AG04449 (cell line): Measurements from ENCODE around the gene R3HDM2.

Experiments used
- CTCF ChIA-PET: fragments of 350-600 bp; formaldehyde crosslinking; extraction: SDS; loops from one replicate; lab custom pipeline; 2021; ENCODE audit warnings: antibody characterized with exemption; lab: Yijun Ruan, JAX
- POLR2A ChIA-PET: fragments of 400-600, 350-600 bp; formaldehyde crosslinking; extraction: SDS; loops from one replicate; lab custom pipeline; 2020; ENCODE audit warnings: antibody characterized with exemption, inconsistent platforms; lab: Yijun Ruan, JAX
- DNase-seq: peaks from one replicate; pipeline ENCODE4 v3.0.0-alpha.2; 2010; ENCODE audit warnings: low read depth, low spot score
- H3K4me3 ChIP-seq: 2 replicates; pipeline ENCODE4 v1.5.1; 2011; ENCODE audit warnings: low read depth, mild to moderate bottlenecking, control low read depth, low read length
- TF ChIP-seq, protein P1 (sequence below): IDR thresholded peaks from one replicate; pipeline ENCODE4 v1.5.1; 2011; ENCODE audit warnings: mild to moderate bottlenecking, moderate library complexity, low read length, control low read depth, inconsistent platforms; ENCODE audit not compliant: insufficient read depth; ENCODE audit errors: missing control alignments

R3HDM2 gene

GRCh38 chr12:57272337-57273151 is 158.3 kb downstream of the R3HDM2 start:
- TF ChIP-seq, protein P1, sequence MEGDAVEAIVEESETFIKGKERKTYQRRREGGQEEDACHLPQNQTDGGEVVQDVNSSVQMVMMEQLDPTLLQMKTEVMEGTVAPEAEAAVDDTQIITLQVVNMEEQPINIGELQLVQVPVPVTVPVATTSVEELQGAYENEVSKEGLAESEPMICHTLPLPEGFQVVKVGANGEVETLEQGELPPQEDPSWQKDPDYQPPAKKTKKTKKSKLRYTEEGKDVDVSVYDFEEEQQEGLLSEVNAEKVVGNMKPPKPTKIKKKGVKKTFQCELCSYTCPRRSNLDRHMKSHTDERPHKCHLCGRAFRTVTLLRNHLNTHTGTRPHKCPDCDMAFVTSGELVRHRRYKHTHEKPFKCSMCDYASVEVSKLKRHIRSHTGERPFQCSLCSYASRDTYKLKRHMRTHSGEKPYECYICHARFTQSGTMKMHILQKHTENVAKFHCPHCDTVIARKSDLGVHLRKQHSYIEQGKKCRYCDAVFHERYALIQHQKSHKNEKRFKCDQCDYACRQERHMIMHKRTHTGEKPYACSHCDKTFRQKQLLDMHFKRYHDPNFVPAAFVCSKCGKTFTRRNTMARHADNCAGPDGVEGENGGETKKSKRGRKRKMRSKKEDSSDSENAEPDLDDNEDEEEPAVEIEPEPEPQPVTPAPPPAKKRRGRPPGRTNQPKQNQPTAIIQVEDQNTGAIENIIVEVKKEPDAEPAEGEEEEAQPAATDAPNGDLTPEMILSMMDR: no peak
- CTCF ChIA-PET: interaction anchor here (0.7 to 38.5 kb wide), 7 partner anchors 10 to 185 kb away, joined by 3 to 880 read pairs (median 5); partner anchors contain the start of genes GLI1 and INHBE
- no peak overlapping the region for H3K4me3 ChIP-seq
- POLR2A ChIA-PET: interaction anchor here (0.5 to 1.2 kb wide), 2 partner anchors 11 to 180 kb away, joined by 3 to 4 read pairs; no protein-coding TSS in a partner anchor
- DNase-seq: no peak

DNA sequence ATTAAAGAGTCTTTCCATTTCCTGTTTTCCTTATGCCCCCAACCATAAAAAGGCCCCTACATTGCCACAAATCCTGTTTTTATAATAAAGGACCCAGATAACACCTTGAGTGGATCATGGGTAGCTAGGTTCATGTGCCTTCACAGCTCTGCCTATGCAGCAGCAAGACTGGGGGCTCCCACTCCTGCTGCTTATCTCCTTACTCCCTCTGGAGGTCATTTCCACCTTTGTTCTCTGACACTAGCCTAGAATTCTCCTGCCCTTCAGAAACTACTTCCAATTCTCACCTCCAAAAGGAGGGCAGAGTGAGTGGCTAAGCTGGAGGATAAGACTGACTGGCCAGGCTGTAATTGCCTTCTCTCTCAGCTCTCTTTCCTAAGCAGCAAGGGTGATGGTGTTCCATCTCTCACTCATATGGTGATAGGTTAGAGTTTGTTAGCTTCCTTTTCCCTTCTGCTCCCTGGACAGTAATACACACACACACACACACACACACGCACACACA is 159.8 kb downstream of the R3HDM2 start:
- POLR2A ChIA-PET: no interaction called here
- CTCF ChIA-PET: interaction anchor here (0.6 to 38.5 kb wide), 5 partner anchors 11 to 186 kb away, joined by 3 to 880 read pairs (median 3); partner anchors contain the start of genes GLI1 and INHBE
- TF ChIP-seq, protein P1: no peak
- no peak for DNase-seq
- H3K4me3 ChIP-seq: no peak overlapping the region

DNA sequence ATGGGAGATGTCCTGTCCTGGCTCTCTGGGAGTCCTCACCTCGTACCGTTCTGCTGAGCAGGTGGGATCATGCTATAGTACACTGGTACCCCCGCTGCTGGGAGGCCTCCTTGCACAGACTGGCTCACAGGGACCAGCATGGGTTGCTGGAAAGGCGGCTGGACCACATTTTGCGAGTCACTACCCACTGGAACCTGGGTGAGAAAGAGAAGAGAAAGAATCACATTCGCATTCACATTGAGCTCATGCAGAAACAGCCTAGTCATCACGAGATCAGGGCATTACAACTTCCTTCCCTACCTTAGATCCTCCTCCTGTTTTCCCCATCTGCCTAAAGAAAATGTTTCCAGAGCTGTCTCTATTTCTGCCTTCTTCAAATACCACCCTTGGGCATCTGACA is 162.6 kb downstream of the R3HDM2 start:
- no peak overlapping the region for H3K4me3 ChIP-seq
- DNase-seq: no peak
- TF ChIP-seq, protein P1: no peak
- CTCF ChIA-PET: interaction anchor here (1.5 to 38.5 kb wide), 4 partner anchors 8 to 189 kb away, joined by 5 to 880 read pairs (median 13); partner anchors contain the start of genes GLI1 and INHBE
- POLR2A ChIA-PET: interaction anchor here (0.6 kb wide), 1 partner anchor 50 kb away, joined by 3 read pairs; no protein-coding TSS in a partner anchor

DNA sequence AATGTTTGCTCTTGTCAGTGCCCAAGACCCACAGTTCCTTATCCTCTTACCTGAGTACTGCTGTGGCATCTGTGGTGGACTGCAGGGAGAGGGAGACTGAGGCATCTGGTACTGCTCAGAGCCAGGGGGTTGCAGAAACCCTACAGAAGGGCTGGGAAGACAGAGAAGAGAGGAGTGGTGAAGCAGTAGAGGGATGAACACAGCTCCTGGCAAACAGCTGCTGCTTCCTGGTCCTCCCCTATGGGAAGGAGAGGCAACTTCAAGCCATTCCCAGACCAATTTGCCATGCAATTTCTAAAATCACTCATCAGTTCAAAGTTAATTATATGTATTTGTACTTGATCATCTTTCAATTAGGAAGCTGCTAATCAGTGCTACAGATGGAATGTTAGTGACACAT is 164.2 kb downstream of the R3HDM2 start:
- ChIA-PET POLR2A (no interaction called here), CTCF (interaction anchor here (1.2 to 38.5 kb wide), 6 partner anchors 10 to 191 kb away, joined by 3 to 880 read pairs (median 8); partner anchors contain the start of genes GLI1 and INHBE)
- H3K4me3 ChIP-seq: no peak overlapping the region
- DNase-seq: no peak
- TF ChIP-seq, protein P1: no peak

DNA sequence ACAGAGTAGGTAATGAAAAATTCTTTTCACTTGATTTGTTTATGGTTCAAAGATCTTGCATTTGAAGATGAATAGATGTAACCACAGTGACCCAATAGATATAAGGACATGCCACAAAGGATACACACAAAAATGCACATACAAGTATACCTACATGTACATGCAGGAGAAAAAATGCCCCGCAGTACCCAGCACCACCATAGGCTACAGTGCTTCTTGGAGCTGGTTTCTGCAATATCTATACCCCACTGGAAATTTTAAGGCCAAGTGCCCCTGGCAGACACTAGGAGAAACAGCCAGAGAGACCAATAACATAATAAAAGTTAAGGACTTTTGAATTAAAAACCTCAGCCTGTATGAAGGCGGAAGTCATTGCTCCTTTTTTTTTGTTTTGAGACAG is 167.7 kb downstream of the R3HDM2 start:
- no peak for DNase-seq
- CTCF ChIA-PET: interaction anchor here (1.0 to 38.5 kb wide), 7 partner anchors 10 to 194 kb away, joined by 3 to 880 read pairs (median 31); partner anchors contain the start of genes GLI1, INHBE and STAC3
- POLR2A ChIA-PET: no interaction called here
- TF ChIP-seq, protein P1: no peak
- no peak overlapping the region for H3K4me3 ChIP-seq
